RWPE1 (cell line): ENCODE data around the gene AP5S1.
"Not testable (repeated sequence)": the region's sequence is repeated elsewhere in the genome, so short reads cannot be mapped to it uniquely, and the experiment has no call there.

Source experiments
- CTCF ChIA-PET: fragments of 350-600 bp; sonication (Branson Sonifier 250); formaldehyde crosslinking; extraction: SDS; loops from one replicate; lab custom pipeline; 2021; lab: Yijun Ruan, JAX
- POLR2A ChIA-PET: fragments of 400-600 bp; formaldehyde crosslinking; extraction: SDS; loops from one replicate; lab custom pipeline; 2020; ENCODE audit warnings: antibody characterized with exemption; ENCODE audit not compliant: low non-redundant PET; lab: Yijun Ruan, JAX
- DNase-seq: peaks from one replicate; pipeline ENCODE4 v3.0.0; 2012; ENCODE audit warnings: low spot score
- H3K27ac ChIP-seq: fragments of 450-650 bp; 2 replicates; pipeline ENCODE4 v1.5.1; 2017
- CTCF ChIP-seq: fragments of 450-650 bp; conservative IDR thresholded peaks from 2 replicates; pipeline ENCODE4 v1.5.1; 2017; ENCODE audit warnings: low read depth, mild to moderate bottlenecking

AP5S1 gene

DNA sequence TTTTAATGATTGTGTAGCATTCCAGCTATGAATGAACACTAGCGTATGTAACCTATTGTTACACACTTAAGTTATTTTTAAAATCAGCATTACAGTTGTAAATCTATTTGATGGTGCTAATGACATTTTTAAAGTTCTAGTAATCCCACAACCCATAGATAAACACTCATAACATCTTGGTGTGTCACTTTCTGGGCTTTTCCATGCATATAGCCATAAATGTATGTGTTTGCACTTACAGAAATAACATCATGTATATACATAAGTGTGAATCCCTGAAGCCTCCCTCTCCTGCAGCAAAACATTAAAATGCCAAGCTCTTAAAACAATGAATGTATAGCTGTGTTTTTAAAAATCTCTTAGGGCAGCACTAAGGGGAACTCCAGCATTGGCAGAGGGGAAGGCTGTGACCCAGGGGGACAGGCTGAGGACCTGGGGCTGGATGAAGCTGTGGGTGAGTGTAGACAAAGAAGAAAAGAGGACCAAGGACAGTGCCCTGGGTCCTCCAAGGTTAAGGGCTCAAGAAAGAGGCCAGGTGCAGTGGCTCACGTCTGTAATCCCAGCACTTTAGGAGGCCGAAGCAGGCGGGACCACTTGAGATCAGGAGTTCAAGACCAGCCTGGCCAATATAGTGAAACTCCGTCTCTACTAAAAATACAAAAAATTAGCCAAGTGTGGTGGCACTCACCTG lies 32.9 kb upstream of the AP5S1 start:
- ChIA-PET CTCF (interaction anchor here (0.6 to 3.5 kb wide), 11 partner anchors 8 to 111 kb away, joined by 3 to 32 read pairs (median 4); partner anchors contain the start of gene AP5S1), POLR2A (interaction anchor here (1.0 kb wide), 1 partner anchor 33 kb away, joined by 3 read pairs; the partner anchor contains the start of gene AP5S1)
- peak overlapping the region; percentile 36 for H3K27ac ChIP-seq

DNA sequence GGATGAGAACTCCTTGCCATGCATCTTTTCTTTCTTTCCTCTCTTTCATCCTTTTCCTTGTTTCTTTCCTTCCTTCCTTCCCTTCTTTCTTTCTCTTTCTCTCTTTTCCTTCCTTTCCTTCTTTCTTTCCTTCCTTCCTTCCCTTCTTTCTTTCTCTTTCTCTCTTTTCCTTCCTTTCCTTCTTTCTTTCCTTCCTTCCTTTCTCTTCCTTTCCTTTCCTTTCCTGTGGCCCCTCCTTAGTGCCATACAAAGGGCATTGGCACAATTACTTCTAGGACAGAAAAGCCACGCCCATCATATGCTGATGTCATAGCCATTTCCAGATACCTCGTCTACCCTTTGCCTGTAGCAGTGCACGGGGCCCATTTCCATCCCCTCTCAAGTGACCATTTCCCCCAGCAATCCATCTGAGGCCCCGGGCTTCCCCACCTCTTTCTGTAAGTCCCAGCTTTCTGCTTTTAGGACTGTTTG lies 31.6 kb upstream of the AP5S1 start:
- ChIA-PET POLR2A (no interaction called here), CTCF (interaction anchor here (0.6 to 1.4 kb wide), 3 partner anchors 32 to 112 kb away, joined by 4 to 5 read pairs (median 4); partner anchors contain the start of gene AP5S1)
- no peak for TF ChIP-seq CTCF
- H3K27ac ChIP-seq, result peak overlapping the region; percentile 37
- no peak for DNase-seq

More for the DNA sequence above, 32.9 kb upstream of the AP5S1 start:
- TF ChIP-seq CTCF, result no peak
- DNase-seq, result no peak

- CTCF ChIA-PET, result interaction anchor here (0.6 kb wide), 1 partner anchor 31 kb away, joined by 5 read pairs; the partner anchor contains the start of gene AP5S1
- peak overlapping the region; percentile 37 for H3K27ac ChIP-seq
- DNase-seq, result not testable (repeated sequence)
- POLR2A ChIA-PET, result interaction anchor here (0.7 kb wide), 1 partner anchor 23 kb away, joined by 4 read pairs; no protein-coding TSS in a partner anchor
Observed at GRCh38 chr20:3789201-3789600, 31.1 kb upstream of the AP5S1 start.

DNA sequence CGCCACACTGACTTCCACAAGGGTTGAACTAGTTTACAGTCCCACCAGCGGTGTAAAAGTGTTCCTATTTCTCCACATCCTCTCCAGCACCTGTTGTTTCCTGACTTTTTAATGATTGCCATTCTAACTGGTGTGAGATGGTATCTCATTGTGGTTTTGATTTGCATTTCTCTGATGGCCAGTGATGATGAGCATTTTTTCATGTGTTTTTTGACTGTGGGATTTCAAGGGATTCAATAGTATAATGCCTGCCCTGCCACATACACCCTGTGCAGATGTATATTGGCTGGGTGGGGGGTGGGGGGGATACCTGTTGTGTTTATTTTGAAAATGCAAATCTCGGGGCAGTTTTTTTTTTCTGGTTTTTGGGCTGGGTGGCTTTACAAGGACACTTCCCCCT lies 26.2 kb upstream of the AP5S1 start:
- DNase-seq, POLR2A ChIA-PET: not testable (repeated sequence)
- peak overlapping the region; percentile 100 for H3K27ac ChIP-seq
- CTCF ChIA-PET, result interaction anchor here (3.5 kb wide), 1 partner anchor 24 kb away, joined by 17 read pairs; no protein-coding TSS in a partner anchor

DNA sequence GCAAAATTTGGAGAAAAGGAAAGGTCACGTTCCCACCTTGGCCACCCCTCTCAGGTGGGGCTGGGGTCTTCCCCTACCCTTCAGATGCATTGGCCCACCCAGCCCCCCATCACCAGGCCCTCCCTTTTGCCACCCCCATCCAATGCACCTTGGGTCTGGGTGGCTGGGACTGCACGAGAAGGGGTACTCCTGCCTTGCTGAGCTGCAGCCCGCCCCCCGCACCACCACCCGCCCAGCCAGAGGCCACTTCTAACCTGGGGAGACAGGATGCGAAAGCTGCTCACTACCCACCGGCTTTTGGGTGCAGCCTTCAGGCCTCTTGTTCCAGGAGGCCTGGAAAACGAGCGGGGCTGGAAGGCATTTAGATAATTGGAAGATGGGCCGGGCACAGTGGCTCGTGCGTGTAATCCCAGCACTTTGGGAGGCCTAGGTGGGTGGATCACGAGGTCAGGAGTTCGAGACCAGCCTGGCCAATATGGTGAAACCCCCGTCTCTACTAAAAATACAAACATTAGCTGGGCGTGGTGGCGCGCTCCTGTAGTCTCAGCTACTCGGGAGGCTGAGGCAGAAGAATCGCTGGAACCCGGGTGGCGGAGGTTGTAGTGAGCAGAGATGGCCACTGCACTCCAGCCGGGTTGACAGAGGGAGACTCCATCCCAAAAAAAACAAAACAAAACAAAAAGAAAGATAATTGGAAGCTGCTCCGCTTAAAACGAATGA lies 25.5 kb upstream of the AP5S1 start:
- CTCF ChIA-PET, result interaction anchor here (0.6 to 3.5 kb wide), 3 partner anchors 24 to 182 kb away, joined by 3 to 17 read pairs (median 7); partner anchors contain the start of gene AP5S1
- DNase-seq, result no peak
- H3K27ac ChIP-seq, result peak overlapping the region; percentile 100

DNA sequence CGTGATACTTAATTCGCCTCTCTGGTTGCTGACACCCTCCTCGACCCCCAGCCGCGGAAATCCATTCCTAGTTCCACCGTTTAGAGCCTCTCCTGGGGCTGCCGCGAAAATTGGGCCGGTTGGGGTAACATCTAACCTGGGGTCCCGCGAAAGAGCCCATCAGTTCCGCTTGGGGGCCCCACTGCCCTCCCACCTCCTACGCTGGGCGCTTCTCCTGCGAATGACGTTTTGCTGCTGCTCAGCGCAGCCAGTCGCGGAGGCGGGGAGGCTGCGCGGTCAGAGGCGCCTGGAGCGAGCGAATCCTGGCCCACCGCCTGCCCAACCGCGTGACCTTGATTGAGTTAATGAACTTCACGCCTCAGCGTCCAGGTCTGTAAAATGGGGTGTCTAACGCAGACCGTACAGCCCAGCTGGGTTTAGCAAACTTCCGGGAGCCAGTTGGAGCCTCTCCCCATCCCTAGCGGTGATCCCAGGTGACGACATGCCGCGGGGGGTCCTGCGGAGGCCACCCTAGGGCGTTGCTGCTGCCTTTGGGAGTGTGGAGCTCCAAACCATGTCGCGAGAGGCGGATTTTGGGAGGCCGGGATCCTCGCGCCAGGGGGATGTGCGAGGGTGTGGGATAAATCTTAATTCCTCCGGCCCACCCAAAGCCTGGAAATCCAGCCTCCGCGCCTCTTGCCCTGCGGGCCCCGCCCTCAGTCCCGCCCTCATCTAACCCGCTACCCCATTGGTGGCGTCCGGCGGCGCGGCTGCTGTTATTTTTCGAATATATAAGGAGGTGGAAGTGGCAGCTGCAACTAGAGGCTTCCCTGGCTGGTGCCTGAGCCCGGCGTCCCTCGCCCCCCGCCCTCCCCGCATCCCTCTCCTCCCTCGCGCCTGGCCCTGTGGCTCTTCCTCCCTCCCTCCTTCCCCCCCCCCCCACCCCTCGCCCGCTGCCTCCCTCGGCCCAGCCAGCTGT lies 24.6 kb upstream of the AP5S1 start, which contains the start of gene CDC25B:
TSS of gene CDC25B (plus strand) at position 800 of the 958 bp plus-strand sequence. CDS start 222 bp downstream, outside the sequence.
- no peak for TF ChIP-seq CTCF
- POLR2A ChIA-PET, result interaction anchor here (0.5 to 1.3 kb wide), 4 partner anchors 9 to 1288 kb away, joined by 4 to 13 read pairs (median 6); partner anchors contain the start of genes AP5S1 and CENPB
- peak within 1 kb of the TSS; percentile 100 for H3K27ac ChIP-seq
- DNase-seq, result peak; percentile 93
- CTCF ChIA-PET, result interaction anchor here (0.6 to 3.5 kb wide), 5 partner anchors 8 to 85 kb away, joined by 3 to 17 read pairs (median 5); partner anchors contain the start of gene AP5S1

More for the DNA sequence above, 25.5 kb upstream of the AP5S1 start:
- POLR2A ChIA-PET, result interaction anchor here (1.3 kb wide), 1 partner anchor 26 kb away, joined by 4 read pairs; the partner anchor contains the start of gene AP5S1
- TF ChIP-seq CTCF, result no peak
